ENCODE measurements around the gene UNKL. TPM values are rescaled to one million over a fixed set of nuclear protein-coding genes. Genes with fewer than 3 reads are reported as not detected.

The UNKL gene
- total RNA-seq, 1 donor from 2014 or later: 14.1 TPM

DNA sequence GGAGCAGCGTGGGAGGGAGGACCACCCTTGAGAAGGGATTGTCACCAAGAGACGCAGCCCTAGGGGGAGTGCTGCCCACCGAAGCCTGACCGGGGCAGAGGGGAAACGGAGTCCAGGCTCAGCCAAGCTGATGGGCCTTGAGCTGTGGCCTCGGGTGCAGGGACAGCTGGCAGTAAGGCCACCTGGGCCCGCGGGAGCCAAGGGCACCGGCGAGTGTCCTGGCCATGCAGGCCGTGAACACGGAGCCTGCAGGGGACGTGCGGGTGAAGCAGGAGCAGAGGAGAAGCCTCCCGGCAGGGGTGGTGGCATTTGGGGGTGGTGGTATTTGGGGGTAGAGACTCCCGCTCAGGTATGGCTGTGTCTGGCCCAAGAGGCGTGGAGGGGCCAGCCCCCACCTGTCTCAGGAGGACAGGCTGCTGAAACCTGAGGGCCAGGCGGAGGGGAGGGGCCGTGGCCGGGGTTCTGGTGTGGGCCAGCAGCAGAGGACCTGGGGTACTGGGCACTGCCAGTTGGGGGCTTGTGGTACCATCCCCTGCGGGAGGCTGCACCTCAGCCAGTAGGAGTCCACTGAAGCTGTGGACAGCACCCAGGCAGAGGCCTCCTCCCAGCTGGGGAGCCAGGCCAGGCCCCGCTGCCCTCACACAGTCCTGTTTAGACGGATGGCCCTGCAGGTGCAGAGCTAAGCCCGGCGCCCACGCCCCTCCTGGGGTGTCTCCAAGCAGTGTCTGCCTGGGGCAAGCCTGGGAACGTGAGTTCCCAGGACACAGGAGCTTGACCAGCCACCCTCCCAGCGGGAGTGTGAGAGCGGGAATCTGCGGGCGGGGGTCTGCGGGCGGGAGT lies 58.2 kb downstream of the UNKL start:
- no peak for DNase-seq (ENCODE audit: low spot score)
- no peak for ATAC-seq

DNA sequence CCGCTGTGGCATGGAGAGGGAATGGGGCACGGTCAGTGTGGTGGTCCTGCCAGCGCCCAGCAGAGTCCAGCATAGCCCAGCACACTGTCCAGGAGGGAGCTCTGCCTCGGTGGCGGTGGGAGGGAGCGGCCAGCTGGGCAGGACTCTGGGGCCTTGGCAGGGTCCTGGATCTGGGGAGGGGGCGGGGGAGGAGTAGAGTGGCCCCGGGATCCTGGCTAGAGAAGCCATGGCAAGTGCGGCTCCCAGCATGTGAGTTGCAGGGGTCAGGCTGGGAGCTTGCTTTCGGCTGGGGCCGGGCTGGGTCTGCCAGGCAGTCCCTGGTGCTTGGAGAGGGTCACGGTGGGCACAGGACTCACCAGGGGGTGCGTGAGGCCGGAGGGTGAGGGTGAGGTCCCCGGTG lies 58.9 kb downstream of the UNKL start:
- no peak for DNase-seq (ENCODE audit: low spot score)
- no peak for ATAC-seq

DNA sequence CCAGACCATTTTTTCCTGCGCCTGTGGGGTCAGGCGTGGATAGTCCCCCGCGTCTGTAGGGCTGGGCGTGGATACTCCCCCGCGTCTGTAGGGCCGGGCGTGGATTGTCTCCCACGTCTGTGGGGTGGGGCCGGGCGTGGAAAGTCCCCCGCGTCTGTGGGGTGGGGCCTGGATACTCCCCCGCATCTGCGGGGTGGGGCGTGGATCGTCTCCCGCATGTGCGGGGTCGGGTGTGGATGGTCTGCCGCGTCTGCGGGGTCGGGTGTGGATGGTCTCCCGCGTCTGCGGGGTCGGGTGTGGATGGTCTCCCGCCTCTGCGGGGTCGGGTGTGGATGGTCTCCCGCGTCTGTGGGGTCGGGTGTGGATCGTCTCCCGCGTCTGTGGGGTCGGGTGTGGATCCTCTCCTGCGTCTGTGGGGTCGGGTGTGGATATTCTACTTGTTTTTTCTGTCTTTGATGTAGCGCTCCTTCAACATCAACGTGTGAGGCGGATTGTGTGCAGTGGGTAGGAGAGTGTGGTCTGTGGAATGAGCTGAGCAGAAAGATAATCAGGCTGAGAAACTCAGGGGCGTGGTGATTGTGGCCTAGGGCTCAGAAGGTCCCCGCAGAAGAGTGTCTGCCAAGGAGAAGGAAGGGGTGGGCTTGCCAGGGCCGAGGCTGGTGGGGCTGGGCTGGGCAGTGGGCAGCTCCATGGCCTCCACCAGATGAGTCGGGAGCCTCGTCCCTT lies 59.5 kb downstream of the UNKL start:
- DNase-seq (ENCODE audit: low spot score) (no peak), ATAC-seq (no peak)

DNA sequence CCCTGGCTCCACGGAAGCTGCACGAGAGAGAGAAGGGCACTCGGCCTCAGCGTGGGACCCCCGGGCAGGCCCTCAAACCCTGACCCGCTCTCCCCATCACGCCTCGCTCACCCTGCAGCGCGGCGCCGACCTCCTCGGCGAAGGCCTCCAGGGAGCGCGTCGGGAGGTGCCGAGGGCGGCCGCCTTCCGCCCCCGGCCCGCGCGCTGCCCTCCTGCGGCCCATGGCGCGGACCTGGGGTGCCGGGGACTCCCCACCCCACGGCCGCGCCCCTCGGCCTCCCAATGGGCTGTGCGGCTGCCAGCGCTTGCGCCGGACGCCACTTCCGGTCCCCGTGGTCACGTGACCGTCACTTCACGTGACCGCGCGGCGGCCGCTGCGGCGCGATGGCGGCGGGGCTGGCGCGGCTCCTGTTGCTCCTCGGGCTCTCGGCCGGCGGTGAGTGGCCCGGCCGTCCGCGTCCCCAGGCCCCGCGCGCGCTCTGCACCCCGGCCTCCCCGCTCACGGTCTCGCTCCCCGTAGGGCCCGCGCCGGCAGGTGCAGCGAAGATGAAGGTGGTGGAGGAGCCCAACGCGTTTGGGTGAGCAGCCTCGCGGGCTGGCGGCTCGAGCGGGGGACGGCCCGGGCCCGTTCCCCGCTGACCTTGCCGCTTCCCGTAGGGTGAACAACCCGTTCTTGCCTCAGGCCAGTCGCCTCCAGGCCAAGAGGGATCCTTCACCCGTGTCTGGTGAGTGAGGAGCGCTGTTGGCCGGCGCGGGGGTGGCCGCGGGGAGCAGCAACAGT lies 62.7 kb downstream of the UNKL start, which contains the start of the genes GNPTG and TSR3:
Gene GNPTG (plus strand): TSS at position 350 of the 781 bp plus-strand sequence. CDS start 35 bp downstream, at position 385.
Gene TSR3 (minus strand): TSS at position 297 of the 781 bp plus-strand sequence. CDS start 74 bp downstream, at position 223.
- peak; percentile 81 for ATAC-seq
- peak; percentile 87 for DNase-seq (ENCODE audit: low spot score)

DNA sequence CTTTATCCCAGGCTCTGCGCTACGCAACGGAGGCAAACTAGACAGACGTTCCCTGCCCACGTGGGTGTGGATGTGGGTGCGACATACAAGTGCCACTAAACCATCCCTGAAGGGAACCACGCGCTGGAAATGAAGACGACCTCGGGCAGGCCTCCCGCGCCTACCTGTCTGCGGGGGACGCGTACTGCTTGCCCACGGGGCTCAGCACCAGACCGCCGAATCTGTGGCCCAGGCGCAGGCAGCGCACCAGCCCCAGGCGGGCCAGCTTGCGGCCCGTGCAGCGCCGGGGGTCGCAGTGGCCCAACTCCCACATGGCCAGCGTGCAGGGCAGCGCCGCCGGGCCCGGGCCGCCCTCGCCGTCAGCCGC lies 63.3 kb downstream of the UNKL start:
- ATAC-seq (no peak), DNase-seq (ENCODE audit: low spot score) (no peak)

DNA sequence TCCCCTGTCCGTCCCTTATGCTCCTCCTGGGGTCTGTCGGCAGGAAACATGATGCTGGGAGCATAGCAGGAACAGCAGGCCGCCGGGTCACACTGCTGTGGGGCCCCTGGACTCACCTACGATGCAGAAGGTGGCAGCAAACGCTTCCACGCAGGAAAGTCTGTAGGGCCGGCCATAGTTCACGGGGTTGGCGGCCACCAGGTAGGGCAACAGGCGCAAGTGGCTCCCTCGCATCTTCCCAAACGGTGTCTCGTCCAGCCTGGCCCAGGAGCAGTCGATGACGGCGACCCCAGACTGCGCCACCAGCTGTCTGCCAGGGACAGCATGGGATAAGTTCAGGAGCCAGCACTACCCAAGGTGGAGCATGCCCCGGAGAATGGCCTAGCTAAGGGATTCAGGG lies 63.8 kb downstream of the UNKL start:
- DNase-seq (ENCODE audit: low spot score) (no peak), ATAC-seq (no peak)

DNA sequence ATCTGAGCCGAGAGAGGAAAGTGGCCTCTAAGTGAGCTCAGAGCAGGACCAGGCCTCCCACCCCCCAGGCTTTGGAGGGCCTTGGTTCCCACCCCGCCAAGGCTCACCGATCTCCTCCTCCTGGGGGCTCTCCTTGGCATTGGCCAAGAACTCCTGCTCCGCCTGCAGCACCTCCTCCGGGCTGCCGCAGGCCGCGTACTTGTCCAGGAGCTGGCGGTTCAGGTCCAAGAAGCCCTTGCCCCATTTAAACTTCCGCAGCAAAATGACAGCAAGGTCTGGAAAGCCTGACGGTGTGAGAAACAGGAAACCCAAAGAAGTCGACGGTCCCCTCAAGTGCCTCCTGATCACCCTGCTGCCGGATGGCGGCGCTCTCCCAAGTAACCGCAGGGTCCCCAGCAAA lies 64.6 kb downstream of the UNKL start:
- ATAC-seq (no peak), DNase-seq (ENCODE audit: low spot score) (no peak)

DNA sequence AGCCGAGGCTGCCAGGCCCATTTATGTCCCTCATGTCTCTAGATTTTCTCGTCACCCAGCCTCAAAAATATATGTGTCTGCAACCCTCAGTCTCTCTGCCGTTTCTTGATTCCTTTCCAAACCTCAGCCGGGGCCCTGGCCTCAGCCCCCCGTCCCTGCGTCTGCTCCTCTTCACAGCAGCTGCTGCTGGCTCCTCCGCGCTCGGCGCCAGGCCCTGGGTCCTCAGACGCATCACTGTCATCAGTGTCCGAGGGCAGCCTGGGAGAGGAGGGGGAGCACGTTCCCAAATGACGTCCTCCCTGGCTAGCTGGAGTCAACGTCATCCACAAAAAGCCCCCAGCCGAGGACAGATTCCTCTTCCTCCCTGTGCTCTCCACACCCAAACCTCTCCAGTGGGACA lies 65.2 kb downstream of the UNKL start:
- ATAC-seq: no peak
- no peak for DNase-seq (ENCODE audit: low spot score)

DNA sequence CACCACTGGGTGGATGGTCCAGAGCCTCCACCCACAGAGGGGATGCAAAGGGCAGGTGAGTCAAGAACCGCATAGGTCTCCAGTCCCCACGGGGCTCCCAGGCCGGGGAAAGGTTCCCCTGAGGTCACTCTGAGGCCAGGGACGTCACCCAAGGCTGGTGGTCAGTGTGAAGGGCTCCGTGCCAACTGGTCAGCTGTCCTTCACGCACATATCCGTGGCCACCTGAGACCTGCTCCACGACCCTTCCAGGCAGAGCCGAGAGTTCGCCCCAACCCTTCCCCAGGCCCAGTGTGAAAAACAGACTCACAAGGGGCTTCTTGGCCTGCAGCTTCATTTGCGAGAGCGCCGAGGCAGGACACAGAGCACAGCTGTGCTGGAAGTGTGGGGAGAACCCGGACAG lies 65.6 kb downstream of the UNKL start:
- no peak for DNase-seq (ENCODE audit: low spot score)
- no peak for ATAC-seq

DNA sequence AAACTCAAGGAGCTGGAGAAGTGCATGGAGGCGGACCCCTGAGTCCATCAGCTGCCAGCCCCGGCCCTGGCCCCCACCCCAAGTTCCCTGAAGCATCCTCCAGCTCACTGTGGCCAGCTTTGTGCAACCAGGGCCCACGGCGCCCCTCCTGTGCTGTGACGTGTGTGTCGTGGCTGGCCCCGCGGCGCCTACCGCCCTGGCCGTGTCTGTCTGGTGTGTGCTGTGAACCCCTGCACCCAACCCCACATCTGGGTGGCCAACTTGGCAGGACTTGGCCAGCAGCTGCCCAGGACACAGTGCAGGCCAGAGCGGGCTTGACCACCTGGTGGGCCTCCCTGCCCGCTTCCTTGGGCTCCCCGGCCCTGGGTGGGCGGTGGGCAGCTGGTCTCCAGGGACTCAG lies 66.1 kb downstream of the UNKL start:
- no peak for ATAC-seq
- no peak for DNase-seq (ENCODE audit: low spot score)

DNA sequence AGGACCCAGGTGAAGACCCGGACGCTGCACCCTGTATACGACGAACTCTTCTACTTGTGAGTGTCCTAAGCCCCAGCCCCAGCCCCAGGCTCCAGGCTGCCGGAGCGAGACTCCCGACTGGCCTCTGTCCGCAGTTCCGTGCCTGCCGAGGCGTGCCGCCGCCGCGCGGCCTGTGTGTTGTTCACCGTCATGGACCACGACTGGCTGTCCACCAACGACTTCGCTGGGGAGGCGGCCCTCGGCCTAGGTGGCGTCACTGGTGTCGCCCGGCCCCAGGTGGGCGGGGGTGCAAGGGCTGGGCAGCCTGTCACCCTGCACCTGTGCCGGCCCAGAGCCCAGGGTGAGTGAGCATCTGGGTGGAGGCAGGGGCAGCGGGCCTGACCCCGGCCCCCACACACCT lies 66.5 kb downstream of the UNKL start:
- ATAC-seq (no peak), DNase-seq (ENCODE audit: low spot score) (no peak)

DNA sequence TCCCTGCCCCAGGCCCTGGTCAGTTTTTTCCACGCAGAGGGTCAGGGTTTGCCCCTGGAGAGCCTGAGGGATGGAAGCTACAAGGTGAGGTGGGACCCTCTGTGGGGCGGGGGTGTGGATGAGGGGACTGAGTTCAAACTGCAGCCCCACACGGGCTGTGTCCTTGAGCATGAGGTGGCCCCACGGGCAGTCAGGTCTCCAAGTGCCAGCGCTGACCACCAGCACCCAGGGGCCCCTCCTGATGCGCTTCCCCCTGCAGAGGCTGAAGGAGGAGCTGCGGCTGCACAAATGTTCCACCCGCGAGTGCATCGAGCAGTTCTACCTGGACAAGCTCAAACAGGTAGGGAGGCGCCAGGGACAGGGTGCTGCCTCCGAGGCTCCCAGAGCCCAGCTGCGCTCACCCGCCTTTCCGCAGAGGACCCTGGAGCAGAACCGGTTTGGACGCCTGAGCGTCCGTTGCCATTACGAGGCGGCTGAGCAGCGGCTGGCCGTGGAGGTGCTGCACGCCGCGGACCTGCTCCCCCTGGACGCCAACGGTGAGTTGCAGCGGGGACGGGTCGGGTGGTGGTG lies 67.1 kb downstream of the UNKL start:
- no peak for ATAC-seq
- DNase-seq (ENCODE audit: low spot score): no peak

DNA sequence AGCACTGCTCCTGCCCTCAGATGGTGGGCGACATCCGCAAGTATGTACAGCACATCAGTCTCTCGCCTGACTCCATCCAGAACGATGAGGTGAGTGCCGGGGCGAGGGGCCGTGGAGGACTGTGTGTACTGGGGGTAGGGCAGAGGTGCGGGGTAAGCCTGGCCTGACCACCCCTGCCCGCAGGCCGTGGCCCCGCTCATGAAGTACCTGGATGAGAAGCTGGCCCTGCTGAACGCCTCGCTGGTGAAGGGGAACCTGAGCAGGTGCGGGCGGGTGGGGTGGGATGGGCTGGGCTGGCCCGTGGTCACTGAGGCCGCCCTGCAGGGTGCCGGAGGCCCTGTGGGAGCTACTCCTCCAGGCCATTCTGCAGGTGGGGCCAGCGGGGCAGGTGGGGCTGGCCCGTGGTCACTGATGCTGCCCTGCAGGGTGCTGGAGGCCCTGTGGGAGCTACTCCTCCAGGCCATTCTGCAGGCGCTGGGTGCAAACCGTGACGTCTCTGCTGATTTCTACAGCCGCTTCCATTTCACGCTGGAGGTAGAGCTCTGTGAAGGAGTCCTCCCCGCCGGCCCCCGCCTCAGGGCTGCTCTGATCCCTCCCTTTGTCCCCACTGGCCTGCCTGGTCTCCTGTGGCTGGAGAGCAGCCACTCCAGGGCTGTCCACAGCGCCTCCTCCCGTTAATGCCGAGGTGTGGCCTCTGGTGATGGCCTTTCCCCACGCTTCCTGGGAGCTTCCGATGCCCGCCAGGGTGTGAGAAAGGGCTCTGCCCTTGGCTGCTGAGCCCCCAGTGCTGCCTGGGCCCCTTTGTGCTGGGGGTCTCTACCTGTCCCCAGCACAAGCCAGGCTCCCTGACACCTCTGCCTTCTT lies 67.8 kb downstream of the UNKL start:
- no peak for ATAC-seq
- DNase-seq (ENCODE audit: low spot score): no peak

DNA sequence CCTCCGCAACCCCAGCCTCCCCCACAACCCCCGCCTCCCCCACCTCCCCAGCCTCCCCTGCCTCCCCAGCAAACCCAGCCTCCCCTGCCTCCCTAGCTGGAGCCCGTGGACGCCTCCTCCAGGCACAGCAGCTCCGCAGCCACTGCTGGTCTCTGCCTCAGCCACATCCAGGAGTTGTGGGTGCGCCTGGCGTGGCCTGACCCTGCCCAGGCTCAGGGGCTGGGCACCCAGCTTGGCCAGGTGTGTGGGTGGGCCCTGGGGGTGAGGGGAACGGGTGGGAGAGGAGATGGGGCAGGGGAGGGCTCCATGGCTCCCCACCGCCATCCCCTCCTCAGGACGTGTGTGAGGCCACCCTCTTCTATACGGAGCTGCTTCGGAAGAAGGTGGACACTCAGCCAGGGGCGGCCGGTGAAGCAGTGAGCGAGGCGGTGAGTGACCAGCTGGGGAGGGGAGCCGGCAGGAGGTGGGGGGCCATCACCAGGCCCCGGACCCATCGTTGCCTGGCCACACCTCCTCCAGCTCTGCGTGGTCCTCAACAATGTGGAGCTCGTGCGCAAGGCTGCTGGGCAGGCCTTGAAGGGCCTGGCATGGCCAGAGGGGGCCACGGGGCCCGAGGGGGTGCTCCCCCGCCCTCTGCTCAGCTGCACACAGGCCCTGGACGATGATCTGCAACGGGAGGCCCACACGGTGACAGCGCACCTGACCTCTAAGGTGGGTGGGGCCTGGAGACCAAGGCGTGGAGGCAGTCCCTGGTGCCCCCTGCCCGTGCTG lies 68.7 kb downstream of the UNKL start:
- ATAC-seq: no peak
- no peak for DNase-seq (ENCODE audit: low spot score)

DNA sequence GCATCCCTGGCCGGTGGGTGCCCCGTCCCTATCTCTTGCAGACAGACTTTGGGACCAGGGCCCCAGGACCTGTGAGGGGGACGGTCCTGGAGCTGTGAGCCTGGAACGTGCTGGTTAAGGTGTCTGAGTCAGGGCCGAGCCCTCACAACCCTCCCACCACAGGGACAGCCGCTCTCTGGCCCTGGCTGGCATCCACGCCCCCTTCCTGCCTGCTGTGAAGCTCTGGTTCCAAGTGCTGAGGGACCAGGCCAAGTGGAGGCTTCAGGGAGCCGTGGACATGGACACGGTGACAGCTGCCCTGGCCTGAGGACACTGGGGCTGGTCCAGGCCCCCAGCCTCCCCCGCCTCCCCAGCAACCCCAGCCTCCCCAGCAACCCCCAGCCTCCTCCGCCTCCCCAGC lies 69.4 kb downstream of the UNKL start:
- DNase-seq (ENCODE audit: low spot score): no peak
- ATAC-seq: no peak

DNA sequence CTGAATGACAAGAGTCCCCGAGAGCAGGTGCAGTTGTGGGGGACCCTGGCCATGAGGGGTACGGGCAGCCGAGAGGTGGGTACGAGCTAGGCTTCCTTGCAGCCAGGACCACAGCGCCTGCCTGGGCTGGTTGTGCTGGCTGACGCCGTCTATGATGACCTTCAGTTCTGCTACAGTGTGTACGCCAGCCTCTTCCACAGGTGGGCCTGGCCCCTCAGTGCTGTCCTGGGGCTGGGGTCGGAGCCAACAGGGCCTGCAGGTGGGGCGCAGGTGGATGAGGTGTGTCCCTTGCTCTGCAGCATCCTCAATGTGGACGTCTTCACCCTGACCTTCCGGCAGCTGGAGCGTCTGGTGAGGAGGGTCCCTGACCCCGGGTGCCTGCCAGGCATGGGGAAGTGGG lies 70.0 kb downstream of the UNKL start:
- no peak for ATAC-seq

DNA sequence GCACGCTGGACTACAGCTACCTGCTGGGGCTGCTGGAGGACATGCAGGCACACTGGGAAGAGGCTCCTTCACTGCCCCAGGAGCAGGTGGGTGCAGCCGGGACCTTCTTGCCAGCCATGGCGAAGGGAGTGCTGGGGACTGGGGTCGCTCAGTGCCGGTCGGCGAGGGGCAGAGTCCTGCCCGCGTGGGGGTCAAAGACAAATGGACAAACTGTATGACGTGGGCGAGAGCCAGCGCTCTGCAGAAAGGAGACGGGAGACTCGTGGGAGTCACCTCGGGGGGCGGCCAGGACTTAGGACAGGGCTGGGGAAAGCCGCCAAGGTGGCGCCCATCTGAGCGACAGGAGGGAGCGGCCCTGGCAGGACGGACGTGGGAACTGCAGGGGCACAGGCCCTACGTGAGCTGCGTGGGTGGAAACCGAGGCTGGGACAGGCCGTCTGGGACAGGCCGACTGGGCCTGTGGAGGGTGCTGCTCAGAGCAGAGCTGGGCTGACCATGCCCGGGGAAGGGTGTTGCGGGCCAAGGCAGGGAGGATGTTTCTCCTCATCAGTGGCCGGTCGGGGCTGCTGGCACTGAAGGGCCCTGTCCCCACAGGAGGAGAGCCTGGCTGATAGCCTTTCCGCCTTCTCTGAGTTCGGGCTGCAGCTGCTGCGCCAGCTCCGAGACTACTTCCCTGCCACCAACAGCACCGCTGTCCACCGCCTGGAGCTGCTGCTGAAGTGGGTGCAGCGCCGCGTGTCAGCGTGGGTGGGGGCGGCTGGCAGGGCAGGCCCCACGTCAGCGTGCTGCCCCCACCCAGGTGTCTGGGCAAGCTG lies 70.9 kb downstream of the UNKL start:
- ATAC-seq: peak; percentile 8
- no peak for DNase-seq (ENCODE audit: low spot score)

More for the DNA sequence above, 70.0 kb downstream of the UNKL start:
- no peak for DNase-seq (ENCODE audit: low spot score)

All from left lobe of liver (tissue), 2 donors.